ENCODE measurements around the gene MEIS2. TPM values are rescaled to one million over a fixed set of nuclear protein-coding genes. Genes with fewer than 3 reads are reported as not detected.

Gene MEIS2
- total RNA-seq, 1 experiment from 2014 or later = 23.1 TPM

DNA sequence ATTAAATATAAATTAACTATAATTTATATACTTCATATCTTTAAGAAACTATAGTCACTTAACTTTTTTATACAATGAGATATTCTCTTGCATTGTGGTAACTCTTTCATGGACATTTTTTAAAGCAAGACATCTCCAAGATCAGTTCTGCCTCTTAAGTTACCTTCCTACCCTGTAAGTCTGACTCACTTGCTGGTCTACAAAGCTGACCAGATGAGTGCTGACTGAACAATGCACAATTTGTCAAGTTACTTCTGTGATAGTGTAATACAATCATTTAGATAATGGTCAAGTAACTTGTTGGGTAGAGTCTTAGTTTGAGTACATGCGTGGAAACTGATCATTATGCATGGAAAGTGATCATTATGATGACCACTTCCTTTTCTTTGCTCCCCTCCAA is 145.9 kb downstream of the MEIS2 start:
- Mint-ChIP-seq H3K9me3 (ENCODE audit: low read depth, unreplicated experiment) (no peaks in the 10 kb centered on the region), H3K27ac (ENCODE audit: unreplicated experiment) (no peak overlapping the region), H3K4me1 (ENCODE audit: low read depth, unreplicated experiment) (peaks cover 6% of the 10 kb centered on the region), H3K4me3 (ENCODE audit: low read depth, unreplicated experiment) (no peak overlapping the region), H3K36me3 (ENCODE audit: insufficient read depth, unreplicated experiment) (no peaks in the 10 kb centered on the region), H3K27me3 (ENCODE audit: unreplicated experiment) (no peaks in the 10 kb centered on the region)
- no peak for DNase-seq
- TF ChIP-seq, protein P1, sequence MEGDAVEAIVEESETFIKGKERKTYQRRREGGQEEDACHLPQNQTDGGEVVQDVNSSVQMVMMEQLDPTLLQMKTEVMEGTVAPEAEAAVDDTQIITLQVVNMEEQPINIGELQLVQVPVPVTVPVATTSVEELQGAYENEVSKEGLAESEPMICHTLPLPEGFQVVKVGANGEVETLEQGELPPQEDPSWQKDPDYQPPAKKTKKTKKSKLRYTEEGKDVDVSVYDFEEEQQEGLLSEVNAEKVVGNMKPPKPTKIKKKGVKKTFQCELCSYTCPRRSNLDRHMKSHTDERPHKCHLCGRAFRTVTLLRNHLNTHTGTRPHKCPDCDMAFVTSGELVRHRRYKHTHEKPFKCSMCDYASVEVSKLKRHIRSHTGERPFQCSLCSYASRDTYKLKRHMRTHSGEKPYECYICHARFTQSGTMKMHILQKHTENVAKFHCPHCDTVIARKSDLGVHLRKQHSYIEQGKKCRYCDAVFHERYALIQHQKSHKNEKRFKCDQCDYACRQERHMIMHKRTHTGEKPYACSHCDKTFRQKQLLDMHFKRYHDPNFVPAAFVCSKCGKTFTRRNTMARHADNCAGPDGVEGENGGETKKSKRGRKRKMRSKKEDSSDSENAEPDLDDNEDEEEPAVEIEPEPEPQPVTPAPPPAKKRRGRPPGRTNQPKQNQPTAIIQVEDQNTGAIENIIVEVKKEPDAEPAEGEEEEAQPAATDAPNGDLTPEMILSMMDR (IDR thresholded peaks at IDR 0.05; ENCODE audit: unreplicated experiment) = no peak
- no TSS peak for BruUV-seq (replicated peaks)
- intact Hi-C loops (cut with micrococcal nuclease; ENCODE audit: unreplicated experiment) = no loop called here
- CTCF ChIA-PET = no interaction called here

DNA sequence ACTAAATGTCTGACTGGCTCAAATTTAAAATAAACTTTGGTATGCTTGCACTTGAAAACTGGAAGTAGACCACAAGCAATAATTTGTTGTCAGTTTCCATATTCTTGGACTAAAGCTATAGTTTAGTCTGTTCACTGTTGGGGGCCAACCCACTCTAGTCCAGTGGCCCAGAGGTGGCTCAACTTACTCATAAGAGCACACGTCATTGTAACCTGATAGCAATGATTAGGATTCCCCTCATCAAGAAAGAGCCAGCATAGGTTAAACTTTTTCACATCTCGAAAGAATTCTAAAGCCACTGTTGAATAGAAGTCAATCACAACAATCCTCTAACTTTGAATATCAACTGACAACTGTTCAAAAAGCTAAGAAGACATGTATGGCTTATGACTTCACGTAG is 147.0 kb downstream of the MEIS2 start:
- H3K4me1 Mint-ChIP-seq (ENCODE audit: low read depth, unreplicated experiment) = no peaks in the 10 kb centered on the region

DNA sequence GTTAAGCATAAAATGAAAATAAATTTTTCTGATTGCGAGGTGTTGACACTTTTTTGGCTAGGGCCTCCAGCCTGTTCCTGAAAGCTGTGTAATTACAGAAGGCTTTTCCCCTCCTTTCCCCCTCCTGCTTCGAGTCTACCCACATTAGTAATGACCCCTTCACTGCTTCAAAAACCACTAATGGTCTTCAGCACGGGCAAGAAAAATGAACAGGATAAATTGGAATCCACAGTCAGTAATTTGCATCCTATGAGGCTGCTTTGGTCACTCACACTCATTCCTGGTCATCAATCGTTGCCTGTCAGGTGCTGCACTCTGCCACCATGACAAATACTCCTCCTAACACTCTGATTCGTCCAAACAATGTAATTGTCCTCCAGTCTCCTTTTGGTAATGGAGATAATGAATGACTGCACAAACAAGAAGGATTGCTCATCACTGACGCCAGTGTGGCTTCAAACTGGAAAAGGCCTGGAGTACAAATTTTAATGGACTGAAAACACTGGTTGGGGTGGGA is 148.6 kb downstream of the MEIS2 start:
- intact Hi-C loops (cut with micrococcal nuclease; ENCODE audit: unreplicated experiment) = no loop called here
- Mint-ChIP-seq H3K27ac (ENCODE audit: unreplicated experiment) (no peak overlapping the region), H3K4me3 (ENCODE audit: low read depth, unreplicated experiment) (no peak overlapping the region), H3K27me3 (ENCODE audit: unreplicated experiment) (no peaks in the 10 kb centered on the region), H3K4me1 (ENCODE audit: low read depth, unreplicated experiment) (no peaks in the 10 kb centered on the region), H3K36me3 (ENCODE audit: insufficient read depth, unreplicated experiment) (no peaks in the 10 kb centered on the region), H3K9me3 (ENCODE audit: low read depth, unreplicated experiment) (no peaks in the 10 kb centered on the region)
- TF ChIP-seq, protein P1 (IDR thresholded peaks at IDR 0.05; ENCODE audit: unreplicated experiment) = no peak
- CTCF ChIA-PET = no interaction called here
- DNase-seq = no peak
- no TSS peak for BruUV-seq (replicated peaks)

More for the DNA sequence above, 147.0 kb downstream of the MEIS2 start:
- Mint-ChIP-seq H3K27ac (ENCODE audit: unreplicated experiment) (no peak overlapping the region), H3K4me3 (ENCODE audit: low read depth, unreplicated experiment) (no peak overlapping the region), H3K9me3 (ENCODE audit: low read depth, unreplicated experiment) (no peaks in the 10 kb centered on the region), H3K27me3 (ENCODE audit: unreplicated experiment) (no peaks in the 10 kb centered on the region), H3K36me3 (ENCODE audit: insufficient read depth, unreplicated experiment) (no peaks in the 10 kb centered on the region)
- CTCF ChIA-PET = no interaction called here
- no TSS peak for BruUV-seq (replicated peaks)
- intact Hi-C loops (cut with micrococcal nuclease; ENCODE audit: unreplicated experiment) = no loop called here
- TF ChIP-seq, protein P1 (IDR thresholded peaks at IDR 0.05; ENCODE audit: unreplicated experiment) = no peak
- no peak for DNase-seq

DNA sequence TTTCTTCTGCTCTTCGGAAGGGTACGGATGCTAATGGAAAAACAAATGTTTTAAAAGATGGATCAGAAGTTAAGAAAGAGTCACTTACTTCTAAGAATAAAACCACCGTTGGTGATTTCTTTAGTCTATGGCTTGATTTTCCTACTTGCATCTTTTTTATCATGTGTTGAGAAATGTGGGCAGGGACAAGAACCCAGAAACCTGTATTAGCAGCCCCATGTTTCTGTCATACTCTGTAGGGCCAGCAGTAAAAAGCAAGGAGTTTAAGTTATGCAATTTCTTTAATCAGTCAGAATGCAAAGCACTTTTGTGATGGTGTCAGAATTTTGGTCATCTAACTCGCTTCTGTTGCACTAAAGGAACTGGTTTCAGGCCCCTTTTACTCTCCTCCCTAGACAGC is 150.0 kb downstream of the MEIS2 start:
- no peak for DNase-seq
- BruUV-seq (replicated peaks) = no TSS peak
- Mint-ChIP-seq H3K4me3 (ENCODE audit: low read depth, unreplicated experiment) (no peak overlapping the region), H3K27me3 (ENCODE audit: unreplicated experiment) (no peaks in the 10 kb centered on the region), H3K27ac (ENCODE audit: unreplicated experiment) (no peak overlapping the region), H3K36me3 (ENCODE audit: insufficient read depth, unreplicated experiment) (no peaks in the 10 kb centered on the region), H3K9me3 (ENCODE audit: low read depth, unreplicated experiment) (no peaks in the 10 kb centered on the region), H3K4me1 (ENCODE audit: low read depth, unreplicated experiment) (no peaks in the 10 kb centered on the region)
- intact Hi-C loops (cut with micrococcal nuclease; ENCODE audit: unreplicated experiment) = no loop called here
- CTCF ChIA-PET = no interaction called here
- TF ChIP-seq, protein P1 (IDR thresholded peaks at IDR 0.05; ENCODE audit: unreplicated experiment) = no peak

All from Calu3 (cell line).